ENCODE results near the gene ASAP3. TPM values are rescaled to one million over a fixed set of nuclear protein-coding genes. Genes with fewer than 3 reads are reported as not detected.

ASAP3 gene
- total and polyA plus RNA-seq, 9 of the 15 experiments (the other 6 are each of a cell fraction or from before 2014, with no cell fraction given), result 1.7 to 31.2 (median 17.4) TPM

DNA sequence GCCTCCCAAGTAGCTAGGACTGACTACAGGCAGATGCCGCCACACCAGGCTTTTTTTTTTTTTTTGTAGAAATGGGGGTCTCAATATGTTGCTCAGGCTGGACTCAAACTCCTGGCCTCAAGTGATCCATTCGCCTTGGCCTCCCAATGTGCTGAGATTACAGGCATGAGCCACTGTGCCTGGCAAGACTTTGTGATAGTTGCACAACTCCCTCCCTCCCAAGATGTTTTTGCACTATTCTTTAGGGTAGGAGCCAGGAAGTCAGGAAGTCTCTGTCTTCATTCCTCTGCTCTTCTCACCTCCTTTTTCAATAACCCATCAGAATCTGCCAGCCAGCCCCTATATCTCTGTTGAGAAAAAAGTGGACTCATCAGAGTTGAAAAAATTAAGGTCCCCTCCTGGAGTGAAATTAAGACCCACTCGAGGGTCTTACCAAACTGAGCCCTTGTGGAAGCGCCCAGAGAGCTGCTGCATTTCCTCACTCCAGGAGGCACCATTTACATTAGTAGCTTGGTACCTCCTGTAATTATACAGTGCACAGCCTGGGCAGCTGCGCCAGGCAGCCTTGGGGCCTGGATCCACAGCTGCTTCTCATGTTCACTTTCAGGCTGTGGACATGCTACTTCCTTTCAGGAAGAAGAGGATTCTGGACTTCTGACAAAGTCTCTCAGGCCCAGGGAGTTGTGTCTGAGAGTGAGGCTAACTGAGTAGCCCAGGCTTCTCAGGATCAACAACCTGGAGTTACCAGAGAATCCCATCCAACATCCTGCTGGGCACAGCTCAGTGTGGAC, 83.5 kb downstream of the ASAP3 start:
- Histone ChIP-seq H2AFZ (ENCODE audit: low read depth, low read length) (no peak overlapping the region), H3K9me1 (ENCODE audit: control insufficient read depth, insufficient read depth, low read length) (no peaks in the 10 kb centered on the region), H3K27me3 (ENCODE audit: control insufficient read depth in 2 of 2, insufficient read depth in 2 of 2, low read length in 2 of 2) (peaks cover 0 to 5% of the 10 kb centered on the region in 2 experiments; a peak in 2 of 5 replicates), H3K36me3 (ENCODE audit: control insufficient read depth, insufficient read depth, low read length) (no peaks in the 10 kb centered on the region), H4K20me1 (replicated peaks; ENCODE audit: control insufficient read depth, insufficient read depth, low read length) (no peaks in the 10 kb centered on the region), H3K9ac (ENCODE audit: insufficient read depth in 1 of 2, low read depth in 2 of 2, low read length in 2 of 2) (peak overlapping the region in 1 of 2 experiments; percentile 18; a peak in 1 of 4 replicates), H3K27ac (ENCODE audit: extremely low read depth, low read depth, low read length) (no peak overlapping the region), H3K9me3 (replicated peaks; ENCODE audit: control insufficient read depth, insufficient read depth, low read depth, low read length) (no peaks in the 10 kb centered on the region; the same call in 1 of the 2 replicates), H3K79me2 (ENCODE audit: control insufficient read depth, insufficient read depth, low read length) (no peaks in the 10 kb centered on the region), H3K4me1 (replicated peaks in 1 of 2; ENCODE audit: control insufficient read depth in 2 of 2, insufficient read depth in 2 of 2, low read length in 2 of 2) (peaks cover 5 to 18% of the 10 kb centered on the region in 2 experiments), H3K4me3 (no peak overlapping the region), H3K4me2 (ENCODE audit: insufficient read depth, low read length) (no peak overlapping the region)
- ChIA-PET POLR2A (interaction anchor here (0.8 to 1.7 kb wide), 2 partner anchors 22 to 327 kb away, joined by 3 read pairs; no protein-coding TSS in a partner anchor), CTCF (ENCODE audit: low intra/inter-chr PET ratio) (no interaction called here)
- DNase-seq (ENCODE audit: extremely low read depth in 1 of 4, low spot score in 3 of 4), result no peak
- TF ChIP-seq CCNT2 (IDR thresholded peaks at IDR 0.05; ENCODE audit: borderline replicate concordance, extremely low read depth, insufficient read length, low read depth, low read length), result no peak
- peak; percentile 56; the same call in 1 of the 2 replicates for TF ChIP-seq CEBPB (tag; IDR thresholded peaks at IDR 0.05)
- in situ Hi-C loops (cut with MboI), result loop anchor here (5.0 kb wide), 1 partner anchor 58 kb away; the partner anchor contains the start of gene HNRNPR
- no peak for FAIRE-seq
- no peak for ATAC-seq
- no TSS peak for BruUV-seq (replicated peaks)
- intact Hi-C loops (cut with micrococcal nuclease), result loop anchor here (5.0 to 10.0 kb wide), 4 partner anchors 73 to 316 kb away; partner anchors contain the start of gene HTR1D
- 52% methylated on average over 5 of the region's 5 CpGs for WGBS (ENCODE audit: insufficient coverage, low coverage, missing lambda C conversion rate)

GRCh38 chr1:23399229-23399628, 84.8 kb downstream of the ASAP3 start:
- Histone ChIP-seq H3K9ac (ENCODE audit: insufficient read depth in 1 of 2, low read depth in 2 of 2, low read length in 2 of 2) (no peak overlapping the region), H3K4me2 (ENCODE audit: insufficient read depth, low read length) (no peak overlapping the region), H3K4me1 (replicated peaks in 1 of 2; ENCODE audit: control insufficient read depth in 2 of 2, insufficient read depth in 2 of 2, low read length in 2 of 2) (peaks cover 5 to 22% of the 10 kb centered on the region in 2 experiments), H3K27me3 (ENCODE audit: control insufficient read depth in 2 of 2, insufficient read depth in 2 of 2, low read length in 2 of 2) (peaks cover 0 to 5% of the 10 kb centered on the region in 2 experiments; a peak in 2 of 5 replicates), H3K9me3 (replicated peaks; ENCODE audit: control insufficient read depth, insufficient read depth, low read depth, low read length) (no peaks in the 10 kb centered on the region; the same call in 1 of the 2 replicates), H4K20me1 (replicated peaks; ENCODE audit: control insufficient read depth, insufficient read depth, low read length) (no peaks in the 10 kb centered on the region), H3K4me3 (no peak overlapping the region), H3K36me3 (ENCODE audit: control insufficient read depth, insufficient read depth, low read length) (no peaks in the 10 kb centered on the region), H3K79me2 (ENCODE audit: control insufficient read depth, insufficient read depth, low read length) (no peaks in the 10 kb centered on the region), H2AFZ (ENCODE audit: low read depth, low read length) (no peak overlapping the region), H3K27ac (ENCODE audit: extremely low read depth, low read depth, low read length) (no peak overlapping the region), H3K9me1 (ENCODE audit: control insufficient read depth, insufficient read depth, low read length) (no peaks in the 10 kb centered on the region)
- ATAC-seq, result no peak
- ChIA-PET POLR2A (no interaction called here), CTCF (ENCODE audit: low intra/inter-chr PET ratio) (no interaction called here)
- FAIRE-seq, result no peak
- intact Hi-C loops (cut with micrococcal nuclease), result no loop called here
- no peak for DNase-seq (ENCODE audit: extremely low read depth in 1 of 4, low spot score in 3 of 4)
- no TSS peak for BruUV-seq (replicated peaks)
- in situ Hi-C loops (cut with MboI), result no loop called here
- WGBS (ENCODE audit: insufficient coverage, low coverage, missing lambda C conversion rate), result 39% methylated on average over 1 of the region's 1 CpG
- TF ChIP-seq ZNF184 (CRISPR knock-in tag; IDR thresholded peaks at IDR 0.05) (no peak), MXD1 (CRISPR knock-in tag; IDR thresholded peaks at IDR 0.05; ENCODE audit: borderline replicate concordance, poor library complexity, severe bottlenecking) (no peak), ZNF324 (CRISPR knock-in tag; IDR thresholded peaks at IDR 0.05) (no peak), HCFC1 (IDR thresholded peaks at IDR 0.05; ENCODE audit: low read depth, low read length) (no peak)
